Measurements from ENCODE around the gene NFIX. TPM values are rescaled to one million over a fixed set of nuclear protein-coding genes. Genes with fewer than 3 reads are reported as not detected.

NFIX gene
- polyA plus RNA-seq, 3 donors, result 0.25 to 3.7 (median 0.90) TPM

GRCh38 chr19:13138171-13138915 is 143.1 kb downstream of the NFIX start:
- no peaks in the 10 kb centered on the region for H3K9me3 ChIP-seq (replicated peaks in 1 of 2; ENCODE audit: control insufficient read depth in 1 of 2, insufficient read depth in 1 of 2, low read length in 2 of 2)
- peaks cover 0 to 2% (median 0%) of the 10 kb centered on the region in 7 donors for H3K9me3 Mint-ChIP-seq
- no peak for DNase-seq
- no peaks in the 10 kb centered on the region for H3K27me3 ChIP-seq (ENCODE audit: control insufficient read depth in 2 of 2, insufficient read depth in 2 of 2, low read length in 2 of 2)
- H3K4me1 ChIP-seq (ENCODE audit: control insufficient read depth in 1 of 2, insufficient read depth in 2 of 2, low read length in 2 of 2), result peaks cover 1 to 6% of the 10 kb centered on the region in 2 donors
- H2AFZ ChIP-seq (ENCODE audit: insufficient read depth, low read depth, low read length, poor library complexity, severe bottlenecking), result no peak overlapping the region
- peaks cover 12% of the 10 kb centered on the region for H3K4me1 Mint-ChIP-seq
- H3K4me2 ChIP-seq (replicated peaks; ENCODE audit: extremely low read depth, low read length, poor library complexity, severe bottlenecking), result no peak overlapping the region
- H3K4me3 Mint-ChIP-seq, result no peak overlapping the region
- no peak overlapping the region for H3K9ac ChIP-seq (ENCODE audit: insufficient read depth, low read length, poor library complexity, severe bottlenecking)
- peaks cover 50% of the 10 kb centered on the region for H4K20me1 ChIP-seq (ENCODE audit: insufficient read depth, low read length)
- 91% methylated on average over 26 of the region's 40 CpGs for WGBS (ENCODE audit: insufficient coverage)
- no peak overlapping the region for H3K4me3 ChIP-seq (replicated peaks in 1 of 3; ENCODE audit: low read depth in 2 of 3, low read length in 3 of 3)
- no peaks in the 10 kb centered on the region for H3K27me3 Mint-ChIP-seq (ENCODE audit: low read depth in 3 of 3)
- intact Hi-C loops (cut with micrococcal nuclease), result no loop called here
- H3K27ac ChIP-seq (ENCODE audit: low read depth in 1 of 2, low read length in 2 of 2), result peak overlapping the region in 1 of 2 donors; percentile 53
- TF ChIP-seq CTCF (IDR thresholded peaks at IDR 0.05), result no peak
- H3K36me3 Mint-ChIP-seq, result peaks cover 37 to 75% of the 10 kb centered on the region in 2 donors
- peaks cover 22% of the 10 kb centered on the region for H3K79me2 ChIP-seq (ENCODE audit: insufficient read depth, low read length)
- peak overlapping the region in 1 of 7 donors; percentile 59 for H3K27ac Mint-ChIP-seq
- H3K36me3 ChIP-seq (replicated peaks in 1 of 2; ENCODE audit: control insufficient read depth in 1 of 2, insufficient read depth in 2 of 2, low read length in 2 of 2), result peaks cover 48 to 67% of the 10 kb centered on the region in 2 donors

- WGBS (ENCODE audit: insufficient coverage), result 16% methylated on average over 7 of the region's 10 CpGs
- DNase-seq, result no peak
- H3K9ac ChIP-seq (ENCODE audit: insufficient read depth, low read length, poor library complexity, severe bottlenecking), result no peak overlapping the region
- no peak for TF ChIP-seq CTCF (IDR thresholded peaks at IDR 0.05)
- no peaks in the 10 kb centered on the region for H3K27me3 ChIP-seq (ENCODE audit: control insufficient read depth in 2 of 2, insufficient read depth in 2 of 2, low read length in 2 of 2)
- no peaks in the 10 kb centered on the region for H3K9me3 ChIP-seq (replicated peaks in 1 of 2; ENCODE audit: control insufficient read depth in 1 of 2, insufficient read depth in 1 of 2, low read length in 2 of 2)
- no peak overlapping the region for H2AFZ ChIP-seq (ENCODE audit: insufficient read depth, low read depth, low read length, poor library complexity, severe bottlenecking)
- peaks cover 41 to 78% of the 10 kb centered on the region in 2 donors for H3K36me3 Mint-ChIP-seq
- H3K4me3 Mint-ChIP-seq, result no peak overlapping the region
- H3K4me2 ChIP-seq (replicated peaks; ENCODE audit: extremely low read depth, low read length, poor library complexity, severe bottlenecking), result no peak overlapping the region
- peak overlapping the region in 2 of 7 donors; percentile 41 to 70 for H3K27ac Mint-ChIP-seq
- H3K27ac ChIP-seq (ENCODE audit: low read depth in 1 of 2, low read length in 2 of 2), result peak overlapping the region in 1 of 2 donors; percentile 53
- peaks cover 50 to 65% of the 10 kb centered on the region in 2 donors for H3K36me3 ChIP-seq (replicated peaks in 1 of 2; ENCODE audit: control insufficient read depth in 1 of 2, insufficient read depth in 2 of 2, low read length in 2 of 2)
- intact Hi-C loops (cut with micrococcal nuclease), result no loop called here
- H3K79me2 ChIP-seq (ENCODE audit: insufficient read depth, low read length), result peaks cover 19% of the 10 kb centered on the region
- no peaks in the 10 kb centered on the region for H3K27me3 Mint-ChIP-seq (ENCODE audit: low read depth in 3 of 3)
- peaks cover 16% of the 10 kb centered on the region for H3K4me1 Mint-ChIP-seq
- peaks cover 0 to 2% (median 0%) of the 10 kb centered on the region in 7 donors for H3K9me3 Mint-ChIP-seq
- H4K20me1 ChIP-seq (ENCODE audit: insufficient read depth, low read length), result peaks cover 47% of the 10 kb centered on the region
- H3K4me1 ChIP-seq (ENCODE audit: control insufficient read depth in 1 of 2, insufficient read depth in 2 of 2, low read length in 2 of 2), result peaks cover 4 to 10% of the 10 kb centered on the region in 2 donors
- no peak overlapping the region for H3K4me3 ChIP-seq (replicated peaks in 1 of 3; ENCODE audit: low read depth in 2 of 3, low read length in 3 of 3)
Measured at GRCh38 chr19:13138916-13139198, 143.6 kb downstream of the NFIX start.
